H4 (cell line): ENCODE data around the gene DENND5A. TPM values are rescaled to one million over a fixed set of nuclear protein-coding genes. Genes with fewer than 3 reads are reported as not detected.
"Not testable (repeated sequence)": the region's sequence is repeated elsewhere in the genome, so short reads cannot be mapped to it uniquely, and the experiment has no call there.

Experiments
- DNase-seq: peaks from one replicate; pipeline ENCODE4 v3.0.0-alpha.2; 2015; ENCODE audit warnings: low spot score
- total RNA-seq: library from RNA; depleted of rRNA; stranded (reverse); fragments of >200 nt; shearing (Covaris generic); gene quantifications from 2 replicates; pipeline ENCODE4 v1.2.3, GENCODE V29; 2014

DENND5A gene
- total RNA-seq, 1 experiment from 2014 or later: 56.4 TPM

DNA sequence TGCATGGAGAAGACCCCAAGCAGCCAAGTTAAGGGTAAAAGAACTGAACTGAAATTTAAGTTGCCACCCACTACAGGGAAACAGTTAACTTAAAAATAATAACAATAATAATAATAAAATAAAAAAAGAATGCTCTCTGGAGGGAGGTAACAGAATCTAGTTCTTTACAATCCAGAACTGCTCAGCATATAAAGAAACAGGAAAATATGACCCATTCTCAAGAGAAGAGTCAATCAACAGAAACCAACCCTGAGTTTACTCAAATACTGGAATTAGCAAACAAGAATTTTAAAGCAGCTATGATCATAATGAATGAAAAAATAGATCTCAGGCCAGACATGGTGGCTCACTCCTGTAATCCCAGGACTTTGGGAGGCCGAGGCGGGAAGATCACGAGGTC is 53.8 kb downstream of the DENND5A start:
- DNase-seq: no peak

DNA sequence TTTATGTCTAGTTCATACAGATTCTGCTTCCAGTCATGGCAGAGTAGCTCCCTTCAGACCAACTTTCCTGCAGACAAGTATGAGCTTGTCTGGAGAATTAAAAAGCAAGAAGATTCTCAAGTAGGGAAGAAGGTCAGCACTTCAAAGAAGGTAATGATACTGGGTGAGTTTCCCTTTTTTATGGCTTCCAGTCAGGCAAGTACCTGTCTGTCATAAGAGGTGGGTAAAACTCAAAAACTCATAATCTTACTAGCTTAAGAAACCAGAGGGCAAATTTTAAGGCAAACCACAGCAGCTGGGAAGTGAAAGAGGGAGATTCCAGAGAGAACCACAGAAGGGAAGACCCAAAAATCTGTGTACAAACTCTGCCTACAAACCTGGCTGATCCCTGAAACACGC is 54.2 kb downstream of the DENND5A start:
- no peak for DNase-seq

DNA sequence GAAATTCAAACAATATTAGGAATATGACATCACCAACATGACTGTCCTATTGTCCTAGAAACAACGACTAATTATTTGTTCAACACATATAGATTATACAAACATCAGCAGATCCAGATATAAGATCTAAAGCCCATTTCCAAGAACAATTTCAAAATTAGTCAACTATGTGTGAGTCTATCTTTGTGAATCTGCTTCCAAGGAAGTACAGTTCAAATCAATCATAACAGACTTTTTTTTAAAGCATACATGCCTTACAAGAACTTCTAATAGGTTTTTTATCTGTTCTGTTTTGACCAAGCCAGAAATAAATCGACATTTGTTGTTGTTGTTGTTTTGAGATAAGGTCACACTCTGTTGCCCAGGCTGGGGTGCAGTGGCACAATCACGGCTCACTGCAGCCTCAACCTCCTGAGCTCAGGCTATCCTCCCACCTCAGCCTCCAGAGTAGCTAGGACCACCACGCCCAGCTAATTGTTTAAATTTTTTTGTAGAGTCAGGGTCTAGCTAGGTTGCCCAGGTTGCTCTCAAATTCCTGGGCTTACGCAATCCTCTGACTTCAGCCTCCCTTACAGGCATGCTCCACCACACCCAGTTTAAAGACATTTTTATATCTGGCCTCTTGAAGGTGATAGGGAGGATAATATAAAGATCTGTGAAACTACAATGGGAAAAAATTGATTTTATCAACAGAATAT is 54.8 kb downstream of the DENND5A start:
- DNase-seq: no peak

GRCh38 chr11:9209604-9210003 is 55.5 kb downstream of the DENND5A start:
- DNase-seq: not testable (repeated sequence)

GRCh38 chr11:9208726-9209501 is 56.2 kb downstream of the DENND5A start:
- DNase-seq: no peak

GRCh38 chr11:9207229-9207628 is 57.9 kb downstream of the DENND5A start:
- DNase-seq: no peak

DNA sequence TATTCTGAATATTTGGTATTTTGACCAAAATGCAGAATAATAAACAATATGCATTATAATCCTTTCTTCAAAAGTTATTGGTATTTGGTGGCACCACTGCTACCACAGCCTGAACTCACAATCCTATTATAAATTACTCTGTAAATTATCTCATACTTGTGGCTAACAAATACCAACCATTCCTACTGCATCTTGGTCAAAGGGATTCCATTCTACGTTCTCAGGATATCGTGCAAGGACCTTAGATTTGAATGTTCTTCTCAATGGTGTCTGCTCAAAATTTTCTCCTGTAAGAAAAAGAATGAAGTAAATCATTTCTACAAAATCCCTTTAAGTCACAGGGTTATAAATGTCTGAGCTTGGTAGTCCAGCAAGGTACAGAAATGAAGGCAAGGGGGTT is 58.7 kb downstream of the DENND5A start:
- peak; percentile 62 for DNase-seq

GRCh38 chr11:9203691-9204311 is 61.3 kb downstream of the DENND5A start:
- no peak for DNase-seq

- DNase-seq: no peak
Observed at GRCh38 chr11:9201372-9202162, 63.6 kb downstream of the DENND5A start.

DNA sequence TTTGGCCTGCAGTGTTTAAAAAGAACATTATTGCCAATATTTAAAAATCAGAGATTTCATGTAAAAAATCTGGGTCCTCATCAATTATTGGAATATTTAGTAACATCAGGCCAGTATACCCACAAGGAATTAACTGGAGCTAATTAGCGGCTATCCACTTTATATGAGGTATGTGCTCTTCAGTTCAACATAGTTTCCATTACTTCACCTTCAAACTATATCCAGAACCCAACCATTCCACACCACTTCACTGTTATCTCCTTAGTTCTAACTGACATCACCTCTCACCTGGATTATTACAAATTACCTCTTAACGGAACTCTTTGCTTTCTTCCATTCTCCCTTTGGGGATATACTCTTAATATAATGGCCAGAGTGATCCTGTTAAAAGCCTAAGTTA is 64.7 kb downstream of the DENND5A start:
- DNase-seq: no peak

GRCh38 chr11:9193316-9193715 is 71.8 kb downstream of the DENND5A start:
- no peak for DNase-seq

DNA sequence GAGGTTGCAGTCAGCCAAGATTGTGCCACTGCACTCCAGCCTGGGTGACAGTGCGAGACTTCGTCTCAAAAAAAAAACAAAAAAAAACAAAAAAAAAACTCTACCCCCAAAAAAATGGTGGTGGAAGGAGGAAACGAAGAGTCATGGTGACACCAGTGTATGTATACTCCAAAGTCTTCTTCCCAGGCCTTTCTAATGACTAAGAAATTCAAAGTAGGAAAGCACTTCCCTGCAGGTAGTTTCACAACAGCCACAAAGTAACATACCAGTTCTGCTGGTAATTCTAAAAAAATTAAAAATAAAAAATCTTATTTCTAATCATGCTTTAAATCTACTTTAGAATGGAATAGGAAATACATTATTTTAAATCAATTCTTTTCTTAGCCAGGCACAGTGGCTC is 72.6 kb downstream of the DENND5A start:
- DNase-seq: no peak

DNA sequence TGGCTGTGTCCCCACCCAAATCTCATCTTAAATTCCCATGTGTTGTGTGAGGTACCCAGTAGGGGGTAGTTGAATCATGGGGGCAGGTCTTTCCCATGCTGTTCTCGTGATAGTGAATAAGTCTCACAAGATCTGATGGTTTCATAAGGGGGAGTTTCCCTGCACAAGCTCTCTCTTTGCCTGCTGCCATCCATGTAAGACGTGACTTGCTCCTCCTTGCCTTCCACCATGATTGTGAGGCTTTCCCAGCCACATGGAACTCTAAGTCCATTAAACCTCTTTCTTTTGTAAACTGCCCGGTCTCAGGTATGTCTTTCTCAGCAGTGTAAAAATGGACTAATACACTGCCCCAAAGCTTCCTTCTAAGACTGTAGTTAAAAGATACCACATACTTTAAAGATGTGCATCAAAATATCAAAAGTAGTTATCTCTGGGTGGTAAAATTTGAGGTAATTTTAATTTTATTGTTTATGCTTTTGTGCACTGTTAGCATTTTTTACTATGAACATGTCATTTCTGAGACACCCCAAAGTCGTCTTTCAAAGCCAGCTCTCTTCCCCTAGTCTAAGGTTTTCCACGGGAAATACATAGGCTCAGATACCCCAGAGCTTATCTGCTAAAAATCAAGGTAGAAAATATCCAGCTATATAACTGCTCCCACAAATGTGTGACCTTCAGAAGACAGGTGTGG is 74.7 kb downstream of the DENND5A start:
- DNase-seq: not testable (repeated sequence)

GRCh38 chr11:9188860-9189259 is 76.3 kb downstream of the DENND5A start:
- DNase-seq: not testable (repeated sequence)

- DNase-seq: no peak
Observed at GRCh38 chr11:9187616-9188015, 77.5 kb downstream of the DENND5A start.

DNA sequence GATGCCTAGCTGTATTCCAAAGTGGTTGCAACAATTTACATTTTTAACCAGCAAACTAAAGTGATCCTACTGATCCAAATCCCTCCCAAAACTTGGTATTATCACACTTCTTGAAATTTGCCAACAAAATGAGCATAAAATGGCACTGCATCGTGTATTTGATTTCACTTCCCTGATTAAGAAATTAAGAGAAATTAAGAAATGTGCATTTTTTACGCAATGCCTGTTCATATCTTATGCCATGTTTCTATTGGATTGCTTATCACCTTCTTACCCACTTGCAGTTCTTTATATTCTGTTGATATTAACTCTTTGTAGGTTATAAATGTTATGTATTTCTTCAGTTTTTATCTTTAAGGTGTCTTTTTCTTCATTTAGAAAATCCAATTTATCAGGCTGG is 80.6 kb downstream of the DENND5A start:
- DNase-seq: no peak

DNA sequence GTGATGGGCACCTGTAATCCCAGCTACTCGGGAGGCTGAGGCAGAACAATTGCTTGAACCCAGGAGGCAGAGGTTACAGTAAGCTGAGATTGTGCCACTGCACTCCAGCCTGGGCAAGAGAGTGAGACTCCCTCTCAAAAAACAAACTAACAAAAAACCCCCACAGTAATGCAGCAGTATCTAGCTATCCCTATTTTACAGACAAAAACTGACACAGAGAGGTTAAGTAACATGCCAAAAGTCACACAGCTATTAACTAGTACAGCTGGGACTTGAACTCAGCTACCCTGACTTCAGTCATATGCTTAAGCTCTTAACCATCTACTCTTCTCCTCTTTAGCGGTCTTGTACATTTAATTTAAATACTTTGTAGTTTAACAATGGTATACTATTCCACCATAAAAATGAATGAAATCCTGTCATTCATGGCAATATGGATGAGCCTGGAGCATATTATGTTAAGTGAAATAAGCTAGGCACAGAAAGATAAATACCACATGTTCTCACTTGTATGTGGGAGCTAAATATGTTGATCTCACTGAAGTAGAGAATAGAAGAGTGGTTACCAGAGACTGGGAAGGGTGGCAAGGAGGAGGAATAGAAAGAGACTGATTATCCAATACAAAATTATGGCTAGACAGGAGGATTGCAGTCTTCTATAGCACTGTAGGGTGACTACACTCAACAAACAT is 82.8 kb downstream of the DENND5A start:
- no peak for DNase-seq

GRCh38 chr11:9180784-9181183 is 84.4 kb downstream of the DENND5A start:
- DNase-seq: no peak

- no peak for DNase-seq
Observed at GRCh38 chr11:9179141-9179540, 86.0 kb downstream of the DENND5A start.

DNA sequence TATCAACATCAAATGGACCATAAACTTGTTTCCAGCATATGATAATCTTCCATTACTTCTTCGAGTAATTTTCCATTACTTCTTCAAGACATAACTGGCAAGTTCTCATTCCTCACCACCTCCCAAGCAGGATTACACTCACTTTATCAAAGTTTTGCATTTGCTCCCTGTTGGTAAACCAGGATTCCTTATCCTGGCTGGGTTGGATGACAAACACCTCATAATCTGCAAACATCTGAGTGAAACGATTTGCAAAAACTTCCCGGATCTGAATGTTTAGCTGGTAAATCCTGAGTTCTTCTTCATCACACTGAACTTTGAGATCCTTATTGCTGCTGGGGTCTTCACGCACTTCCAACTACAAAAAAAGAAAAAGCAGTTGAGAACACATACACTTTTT is 86.4 kb downstream of the DENND5A start:
- DNase-seq: no peak
